Measurements from ENCODE around the gene DIPK1B.

DIPK1B gene

DNA sequence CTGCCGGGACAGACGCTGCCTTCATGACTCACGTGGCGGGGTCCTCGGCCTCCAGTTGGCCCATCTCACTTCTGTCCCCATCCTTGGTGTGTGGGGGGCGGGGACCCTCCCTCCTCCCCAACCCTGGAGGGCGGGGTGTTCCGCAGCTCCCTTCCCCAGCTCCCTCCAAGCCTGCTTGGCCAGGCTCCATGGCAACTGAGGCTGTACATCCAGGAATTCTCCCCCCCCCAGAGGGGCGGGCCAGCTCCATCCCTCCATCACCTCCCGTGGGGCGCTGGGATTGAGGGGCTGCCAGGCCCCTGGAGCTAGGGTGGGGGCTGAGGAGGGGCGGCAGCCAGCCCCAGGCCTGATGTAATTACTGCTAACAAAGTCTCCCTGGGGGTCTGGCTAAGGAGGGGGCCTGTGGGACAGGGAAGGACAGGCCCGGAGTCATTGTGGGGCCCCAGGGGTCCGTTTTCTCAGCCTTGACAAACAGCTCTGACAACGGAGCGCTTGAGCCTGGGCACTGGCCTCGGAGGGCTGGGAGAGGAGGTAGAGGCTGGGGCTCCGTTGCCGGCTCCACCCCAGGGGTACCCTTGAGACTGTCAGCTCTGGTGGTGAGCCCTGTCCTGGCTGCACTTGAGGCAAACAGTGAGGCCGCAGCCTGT lies 8.0 kb downstream of the DIPK1B start:
- DNase-seq (ENCODE audit: low read depth in 2 of 2), result no peak

DNA sequence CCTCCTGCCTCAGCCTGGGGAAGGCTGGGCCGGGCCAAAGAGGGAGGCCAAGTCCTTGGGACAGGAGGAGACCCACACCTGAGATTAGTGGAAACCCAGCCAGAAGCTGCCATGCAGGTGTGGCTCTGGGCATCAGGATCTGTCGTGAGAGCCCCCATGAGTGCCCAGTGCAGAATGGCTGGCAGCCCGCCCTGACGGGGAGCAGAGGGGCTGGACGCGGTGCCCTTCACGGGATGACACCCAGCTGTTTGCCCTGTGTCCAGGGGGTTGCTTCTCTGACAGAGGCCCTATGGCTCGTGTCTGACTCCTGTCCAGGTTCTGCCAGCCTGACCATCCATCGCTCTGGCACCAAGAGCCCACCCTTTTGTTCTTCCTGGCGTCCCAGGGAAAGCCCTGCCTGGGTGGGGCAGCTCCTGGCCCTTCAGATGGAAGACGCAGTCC lies 8.5 kb downstream of the DIPK1B start:
- no peak for DNase-seq (ENCODE audit: low read depth in 2 of 2)

GRCh38 chr9:136721339-136722092 lies 9.1 kb downstream of the DIPK1B start:
- DNase-seq (ENCODE audit: low read depth in 2 of 2), result no peak

DNA sequence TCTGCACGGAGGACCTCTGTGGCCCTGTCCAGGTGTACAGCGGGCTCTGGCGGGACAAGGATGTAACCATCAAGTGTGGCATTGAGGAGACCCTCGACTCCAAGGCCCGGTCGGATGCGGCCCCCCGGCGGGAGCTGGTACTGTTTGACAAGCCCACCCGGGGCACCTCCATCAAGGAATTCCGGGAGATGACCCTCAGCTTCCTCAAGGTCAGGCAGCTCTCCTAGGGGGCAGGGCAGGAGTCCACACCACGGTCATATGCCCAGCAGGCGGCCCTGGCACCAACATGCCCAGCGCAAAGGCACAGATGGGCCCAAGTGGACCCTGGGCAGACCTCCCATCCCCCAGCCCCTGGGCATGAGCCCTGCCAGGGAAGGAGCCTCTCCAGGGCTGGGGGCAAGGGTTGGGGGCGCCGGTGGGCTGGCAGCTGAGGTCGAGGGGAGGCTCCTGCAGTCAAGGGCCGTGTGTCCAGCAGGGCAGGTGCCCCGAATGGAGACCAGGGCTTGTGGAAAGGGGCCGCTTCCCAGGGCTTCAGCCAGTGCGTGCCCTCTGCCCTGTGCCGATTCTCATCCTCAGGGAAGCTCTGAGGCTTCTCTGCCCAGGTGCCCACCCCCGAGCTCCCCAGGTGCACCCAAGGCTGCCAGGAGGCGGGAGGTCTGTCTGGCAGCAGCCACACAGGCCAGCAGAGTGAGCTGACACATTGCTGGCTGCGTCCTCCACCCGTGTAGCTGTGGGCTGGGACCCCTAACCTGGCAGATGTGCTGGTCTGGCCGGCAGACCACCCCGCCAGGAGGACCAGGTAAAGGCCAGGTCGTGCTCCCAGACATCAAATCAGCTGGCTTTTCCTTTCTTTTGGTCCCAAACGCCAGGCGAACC lies 10.0 kb downstream of the DIPK1B start:
- no peak for DNase-seq (ENCODE audit: low read depth in 2 of 2)

DNA sequence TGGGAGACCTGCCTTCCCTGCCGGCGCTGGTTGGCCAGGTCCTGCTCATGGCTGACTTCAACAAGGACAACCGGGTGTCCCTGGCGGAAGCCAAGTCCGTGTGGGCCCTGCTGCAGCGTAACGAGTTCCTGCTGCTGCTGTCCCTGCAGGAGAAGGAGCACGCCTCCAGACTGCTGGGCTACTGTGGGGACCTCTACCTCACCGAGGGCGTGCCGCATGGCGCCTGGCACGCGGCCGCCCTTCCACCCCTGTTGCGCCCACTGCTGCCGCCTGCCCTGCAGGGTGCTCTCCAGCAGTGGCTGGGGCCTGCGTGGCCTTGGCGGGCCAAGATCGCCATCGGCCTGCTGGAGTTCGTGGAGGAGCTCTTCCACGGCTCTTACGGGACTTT lies 10.6 kb downstream of the DIPK1B start:
- DNase-seq (ENCODE audit: low read depth in 2 of 2), result no peak

DNA sequence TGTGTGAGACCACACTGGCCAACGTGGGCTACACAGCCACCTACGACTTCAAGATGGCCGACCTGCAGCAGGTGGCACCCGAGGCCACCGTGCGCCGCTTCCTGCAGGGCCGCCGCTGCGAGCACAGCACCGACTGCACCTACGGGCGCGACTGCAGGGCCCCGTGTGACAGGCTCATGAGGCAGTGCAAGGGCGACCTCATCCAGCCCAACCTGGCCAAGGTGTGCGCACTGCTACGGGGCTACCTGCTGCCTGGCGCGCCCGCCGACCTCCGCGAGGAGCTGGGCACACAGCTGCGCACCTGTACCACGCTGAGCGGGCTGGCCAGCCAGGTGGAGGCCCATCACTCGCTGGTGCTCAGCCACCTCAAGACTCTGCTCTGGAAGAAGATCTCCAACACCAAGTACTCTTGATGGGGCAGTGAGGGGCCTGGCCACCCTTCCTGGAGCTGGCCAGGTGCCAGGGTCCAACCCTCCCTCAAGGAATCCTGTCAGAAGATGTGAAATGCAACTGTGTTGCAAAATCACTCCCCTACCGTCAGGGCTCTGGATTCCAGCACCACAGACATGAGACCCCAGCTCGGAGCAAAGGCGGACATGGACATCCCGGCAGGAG lies 11.1 kb downstream of the DIPK1B start:
- DNase-seq (ENCODE audit: low read depth in 2 of 2), result no peak

- no peak for DNase-seq (ENCODE audit: low read depth in 2 of 2)
Observed at GRCh38 chr9:136723989-136724388, 11.6 kb downstream of the DIPK1B start.

- no peak for DNase-seq (ENCODE audit: low read depth in 2 of 2)
Observed at GRCh38 chr9:136724772-136725171, 12.4 kb downstream of the DIPK1B start.

- DNase-seq (ENCODE audit: low read depth in 2 of 2), result no peak
Observed at GRCh38 chr9:136725612-136726011, 13.2 kb downstream of the DIPK1B start.

DNA sequence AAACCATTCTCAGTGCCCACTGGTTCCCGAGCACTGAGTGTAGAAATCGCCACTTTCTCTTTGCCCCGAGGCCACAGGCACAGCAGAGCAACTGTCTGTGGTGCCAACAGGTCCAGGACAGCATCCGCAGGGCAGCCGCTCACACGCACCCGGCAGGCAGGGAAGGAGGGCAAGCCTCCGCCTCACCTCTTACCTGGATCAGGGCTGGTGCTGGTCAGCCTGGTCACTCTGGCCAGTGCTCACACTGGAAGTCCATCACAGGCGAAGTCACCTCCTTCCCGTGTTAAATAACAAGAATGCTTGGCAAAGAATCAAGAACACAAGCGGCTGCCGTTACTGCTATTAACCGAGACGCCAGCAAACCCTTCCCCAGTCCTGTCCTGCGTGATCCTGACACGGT lies 13.7 kb downstream of the DIPK1B start:
- no peak for DNase-seq (ENCODE audit: low read depth in 2 of 2)

GRCh38 chr9:136726631-136727191 lies 14.3 kb downstream of the DIPK1B start:
- DNase-seq (ENCODE audit: low read depth in 2 of 2), result no peak

GRCh38 chr9:136728080-136728547 lies 15.7 kb downstream of the DIPK1B start:
- DNase-seq (ENCODE audit: low read depth in 2 of 2), result peak; percentile 86 to 87

- no peak for DNase-seq (ENCODE audit: low read depth in 2 of 2)
Observed at GRCh38 chr9:136728548-136729123, 16.3 kb downstream of the DIPK1B start.

DNA sequence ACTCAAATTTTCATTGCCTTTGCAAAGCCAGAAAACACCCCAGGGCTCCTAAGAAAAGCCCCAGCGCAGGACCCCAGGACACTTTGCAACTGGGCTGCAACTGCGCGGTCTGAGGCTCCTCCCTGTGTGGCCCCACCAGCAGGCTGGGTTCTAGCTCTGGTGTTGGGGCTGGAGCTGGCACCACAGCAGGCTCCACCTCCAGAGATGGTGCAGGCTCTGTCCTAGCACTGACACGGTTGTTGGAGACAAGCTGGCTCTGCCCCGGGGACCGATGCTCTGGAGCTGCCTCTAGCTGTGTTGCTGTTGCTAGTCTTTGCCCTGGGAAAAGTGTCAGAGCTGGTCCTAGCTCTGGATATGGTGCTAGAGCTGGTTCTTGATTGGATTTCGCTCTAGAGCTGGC lies 16.8 kb downstream of the DIPK1B start:
- no peak for DNase-seq (ENCODE audit: low read depth in 2 of 2)

GRCh38 chr9:136729926-136730325 lies 17.6 kb downstream of the DIPK1B start:
- DNase-seq (ENCODE audit: low read depth in 2 of 2), result no peak

DNA sequence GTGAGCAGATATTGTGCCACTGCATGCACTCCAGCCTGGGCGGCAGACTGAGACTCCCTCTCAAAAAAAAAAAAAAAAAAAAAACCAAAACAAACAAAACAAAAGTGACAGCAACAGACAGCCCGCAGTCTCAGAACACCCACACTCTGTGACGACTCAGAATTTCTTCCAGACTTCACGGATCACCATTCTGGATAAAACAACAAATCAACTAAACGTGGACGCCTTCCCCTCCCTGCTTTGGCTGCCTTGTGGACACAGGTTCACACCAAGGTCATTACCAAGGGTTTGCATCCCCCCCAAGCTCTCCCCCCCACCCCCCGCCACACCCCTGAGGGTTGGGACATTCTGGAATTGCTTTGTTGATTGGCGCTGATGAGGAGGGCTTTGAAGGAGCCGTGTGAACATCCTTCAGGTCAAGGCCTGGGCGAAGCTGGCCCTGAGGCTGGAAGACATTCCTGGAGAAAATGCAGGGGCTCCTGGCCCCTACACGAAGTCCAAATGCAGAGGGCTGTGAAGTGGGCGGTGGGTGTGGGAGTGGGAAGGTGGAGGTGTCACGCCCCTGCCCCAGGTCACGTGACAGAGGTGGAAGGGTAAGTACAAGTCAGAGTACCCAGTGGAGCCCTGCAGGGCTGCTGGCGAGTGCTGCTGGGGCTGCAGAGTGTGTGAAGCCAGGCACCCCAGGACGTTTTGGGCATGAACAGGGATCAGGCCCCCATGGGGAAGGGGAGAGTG lies 20.2 kb downstream of the DIPK1B start:
- no peak for DNase-seq (ENCODE audit: low read depth in 2 of 2)

- no peak for DNase-seq (ENCODE audit: low read depth in 2 of 2)
Observed at GRCh38 chr9:136733611-136734010, 21.2 kb downstream of the DIPK1B start.

GRCh38 chr9:136734837-136735496 lies 22.6 kb downstream of the DIPK1B start:
- DNase-seq (ENCODE audit: low read depth in 2 of 2), result no peak

- DNase-seq (ENCODE audit: low read depth in 2 of 2), result no peak
Observed at GRCh38 chr9:136735812-136736480, 23.6 kb downstream of the DIPK1B start.

Measured in stimulated activated CD4-positive, alpha-beta T cell treated with anti-CD3 and anti-CD28 coated beads, Interleukin-12 subunit alpha, Interleukin-12 subunit beta, amount 100 ng/mL, for 24 hours (primary cell).